Adrenal gland (tissue), 12 donors: Measurements from ENCODE around the gene RAB33A. TPM values are rescaled to one million over a fixed set of nuclear protein-coding genes. Genes with fewer than 3 reads are reported as not detected.
"Not testable (repeated sequence)": the region's sequence is repeated elsewhere in the genome, so short reads cannot be mapped to it uniquely, and the experiment has no call there.

Source experiments
- DNase-seq, 7 donors: peaks; one replicate each; pipeline ENCODE4 v3.0.0-alpha.2; 2019 to 2020
- H3K27ac ChIP-seq, 5 donors: fragments of 200-600 bp; sonication (generic) in 4 of 5; 1 replicate in 3 of 5; 2 replicates in 2 of 5; pipeline versions ENCODE4 v1.5.1 to v1.8.0; 2016 to 2020; ENCODE audit warnings: mild to moderate bottlenecking in 1 of 5
- H3K27me3 ChIP-seq: fragments of 200-600 bp; 2 replicates; pipeline ENCODE4 v1.8.0; 2021
- H3K36me3 ChIP-seq, 2 donors: fragments of 200-600 bp; replicated peaks in 1 of 2; 1 replicate in 1 of 2; 2 replicates in 1 of 2; pipeline versions ENCODE4 v1.5.1 to v1.8.0; 2018 to 2022
- H3K4me1 ChIP-seq, 2 donors: fragments of 200-600 bp; replicated peaks in 1 of 2; 1 replicate in 1 of 2; 2 replicates in 1 of 2; pipeline versions ENCODE4 v1.5.1 to v1.8.0; 2018 to 2021
- H3K4me3 ChIP-seq, 4 donors: fragments of 200-600 bp; sonication (generic) in 3 of 4; one replicate each; pipeline ENCODE4 v1.5.1; 2016 to 2018
- H3K9me3 ChIP-seq, 3 donors: fragments of 200-600 bp; sonication (generic) in 1 of 3; replicated peaks in 1 of 3; 1 replicate in 2 of 3; 2 replicates in 1 of 3; pipeline versions ENCODE4 v1.5.1 to v1.8.0; 2016 to 2021
- CTCF ChIP-seq, 6 experiments: fragments of 450-650 bp in 4 of 6; fragments of 200-600 bp in 2 of 6; sonication (generic) in 1 of 6; IDR thresholded peaks; 1 replicate in 5 of 6; 2 replicates in 1 of 6; pipeline versions ENCODE4 v1.5.1 to v1.8.0; 2016 to 2021; ENCODE audit warnings: antibody characterized with exemption in 6 of 6, mild to moderate bottlenecking in 2 of 6, moderate library complexity in 1 of 6
- POLR2A ChIP-seq, 2 donors: fragments of 450-650 bp; IDR thresholded peaks; one replicate each; pipeline ENCODE4 v1.6.1; 2017; ENCODE audit warnings: antibody characterized with exemption in 2 of 2, mild to moderate bottlenecking in 2 of 2, moderate library complexity in 1 of 2
- WGBS, 4 donors: extraction: QIAGEN DNeasy Blood & Tissue Kit in 2 of 4; methylation state at CpG; one replicate each; pipeline versions ENCODE4 v1.1.5 to v1.1.7; 2013 to 2017; 5-methylcytosine and 5-hydroxymethylcytosine counted together
- intact Hi-C, 2 donors: fragments of 100-400 bp; cut with DNase I; formaldehyde crosslinking; loops; one replicate each; pipeline versions ENCODE4 v1.14.1 to v1.15.0; 2022 to 2023
- polyA plus RNA-seq, 3 donors: library from polyadenylated mRNA; stranded (reverse); fragments of 200-250 nt in 2 of 3; fragments of 350-450 nt in 1 of 3; fragmentation: Illumina TruSeq in 1 of 3; extraction: RNeasy Lipid Tissue Mini Kit (QIAGEN cat#74804) in 1 of 3; gene quantifications; one replicate each; pipeline ENCODE4 v1.2.3, GENCODE V29; 2013 to 2014
- total RNA-seq, 9 donors: library from RNA; depleted of rRNA in 4 of 9; stranded (reverse); fragments of >200 nt in 4 of 9; fragments of 120-200 nt in 1 of 9; fragmentation: NEBNext Ultra II Directional in 1 of 9; extraction: Animal tissue kit (Norgen Biotek cat#: 25700) in 1 of 9; gene quantifications; one replicate each; pipeline versions ENCODE4 v1.1.0 to v1.2.4, GENCODE V29; 2013 to 2023
- donor health status: healthy with polysubstance abuse.
- donor health status: Bipolar disorder and iron deficiency.
- donor health status: DM: yes; HTN: yes; CAD: no.
- donor health status: DM: no; HTN: no; CAD: no.
- donor health status: DM: no; HTN: no; CAD: no.
- donor health status: DM: yes; HTN: yes; CAD: no.

RAB33A gene
- total and polyA plus RNA-seq, 12 donors: 0.24 to 7.6 (median 1.2) TPM

- Histone ChIP-seq H3K27me3 (no peaks in the 10 kb centered on the region), H3K4me1 (no peaks in the 10 kb centered on the region), H3K4me3 (no peak overlapping the region), H3K36me3 (peaks cover 0 to 9% of the 10 kb centered on the region in 2 donors), H3K9me3 (no peaks in the 10 kb centered on the region), H3K27ac (no peak overlapping the region)
- intact Hi-C loops: no loop called here
- 67 to 100% (median 81%) methylated on average over 2 of the region's 2 CpGs for WGBS, 4 donors
- TF ChIP-seq POLR2A (IDR thresholded peaks at IDR 0.05): no peak
- TF ChIP-seq CTCF (IDR thresholded peaks at IDR 0.05): no peak
- no peak for DNase-seq
Measured at GRCh38 chrX:130224810-130225209, 53.0 kb downstream of the RAB33A start.

- TF ChIP-seq CTCF (IDR thresholded peaks at IDR 0.05) (no peak), POLR2A (IDR thresholded peaks at IDR 0.05) (no peak)
- no peaks in the 10 kb centered on the region for H3K9me3 ChIP-seq
- H3K27ac ChIP-seq: no peak overlapping the region
- intact Hi-C loops: no loop called here
- no peak overlapping the region for H3K4me3 ChIP-seq
- peaks cover 0 to 9% of the 10 kb centered on the region in 2 donors for H3K36me3 ChIP-seq
- H3K4me1 ChIP-seq: no peaks in the 10 kb centered on the region
- no peaks in the 10 kb centered on the region for H3K27me3 ChIP-seq
- WGBS, 4 donors: 78 to 96% (median 82%) methylated on average over 2 of the region's 2 CpGs
- DNase-seq: no peak
Measured at GRCh38 chrX:130228871-130229270, 57.1 kb downstream of the RAB33A start.

GRCh38 chrX:130231184-130231583 is 59.4 kb downstream of the RAB33A start:
- H3K9me3 ChIP-seq, H3K27me3 ChIP-seq, H3K4me1 ChIP-seq, H3K27ac ChIP-seq, intact Hi-C loops, H3K36me3 ChIP-seq, DNase-seq, H3K4me3 ChIP-seq: not testable (repeated sequence)
- 75 to 98% (median 91%) methylated on average over 4 of the region's 4 CpGs for WGBS, 4 donors

Other genes with a start within 250 kb of the RAB33A start
- 10 to 100 TPM in 4 of 9 donors, 1 to 10 TPM in 5; 1.4 to 18.5 (median 9.2) TPM for gene BCORL1, start 189.3 kb upstream of the RAB33A start, total RNA-seq
- 1 to 10 TPM; 2.8 to 8.4 (median 5.5) TPM for gene BCORL1, start 189.3 kb upstream of the RAB33A start, polyA plus RNA-seq
- gene ELF4, start 61.5 kb upstream of the RAB33A start, total RNA-seq: 10 to 100 TPM in 1 of 9 donors, 1 to 10 TPM in 8; 2.7 to 16.7 (median 7.9) TPM
- gene ELF4, start 61.5 kb upstream of the RAB33A start, polyA plus RNA-seq: 1 to 10 TPM; 3.1 to 4.5 (median 3.5) TPM
- gene AIFM1, start 6.1 kb upstream of the RAB33A start, total RNA-seq: 100 to 1,000 TPM in 1 of 9 donors, 10 to 100 TPM in 8; 37.4 to 101 (median 65.4) TPM
- gene AIFM1, start 6.1 kb upstream of the RAB33A start, polyA plus RNA-seq: 100 to 1,000 TPM in 1 of 3 donors, 10 to 100 TPM in 2; 41.2 to 163 (median 73.9) TPM
- gene ZNF280C, start 96.9 kb downstream of the RAB33A start, total RNA-seq: 1 to 10 TPM; 2.6 to 7.3 (median 4.4) TPM
- gene ZNF280C, start 96.9 kb downstream of the RAB33A start, polyA plus RNA-seq: 1 to 10 TPM; 1.0 to 3.0 (median 1.4) TPM
- 10 to 100 TPM in 6 of 9 donors, 1 to 10 TPM in 3; 4.8 to 22.9 (median 11.1) TPM for gene SLC25A14, start 168.0 kb downstream of the RAB33A start, total RNA-seq
- gene SLC25A14, start 168.0 kb downstream of the RAB33A start, polyA plus RNA-seq: 10 to 100 TPM; 17.1 to 29.2 (median 28.9) TPM
- not detected for gene GPR119, start 213.7 kb downstream of the RAB33A start, total RNA-seq
- gene GPR119, start 213.7 kb downstream of the RAB33A start, polyA plus RNA-seq: not detected
- gene RBMX2, start 230.0 kb downstream of the RAB33A start, total RNA-seq: 10 to 100 TPM in 8 of 9 donors, 1 to 10 TPM in 1; 8.0 to 30.9 (median 12.2) TPM
- gene RBMX2, start 230.0 kb downstream of the RAB33A start, polyA plus RNA-seq: 10 to 100 TPM; 25.1 to 42.1 (median 41.2) TPM